Stimulated activated CD8-positive, alpha-beta memory T cell treated with anti-CD3 and anti-CD28 coated beads, Interleukin-7, amount 100 ng/mL, for 48 hours (primary cell): ENCODE measurements around the gene TXNDC16.
"Not testable (repeated sequence)": the region's sequence is repeated elsewhere in the genome, so short reads cannot be mapped to it uniquely, and the experiment has no call there.

Experiments
- DNase-seq, 2 donors: peaks; one replicate each; pipeline ENCODE4 v3.0.0-alpha.2; 2020; ENCODE audit warnings: low read depth in 1 of 2; ENCODE audit errors: extremely low read depth in 1 of 2

The TXNDC16 gene, protein sequence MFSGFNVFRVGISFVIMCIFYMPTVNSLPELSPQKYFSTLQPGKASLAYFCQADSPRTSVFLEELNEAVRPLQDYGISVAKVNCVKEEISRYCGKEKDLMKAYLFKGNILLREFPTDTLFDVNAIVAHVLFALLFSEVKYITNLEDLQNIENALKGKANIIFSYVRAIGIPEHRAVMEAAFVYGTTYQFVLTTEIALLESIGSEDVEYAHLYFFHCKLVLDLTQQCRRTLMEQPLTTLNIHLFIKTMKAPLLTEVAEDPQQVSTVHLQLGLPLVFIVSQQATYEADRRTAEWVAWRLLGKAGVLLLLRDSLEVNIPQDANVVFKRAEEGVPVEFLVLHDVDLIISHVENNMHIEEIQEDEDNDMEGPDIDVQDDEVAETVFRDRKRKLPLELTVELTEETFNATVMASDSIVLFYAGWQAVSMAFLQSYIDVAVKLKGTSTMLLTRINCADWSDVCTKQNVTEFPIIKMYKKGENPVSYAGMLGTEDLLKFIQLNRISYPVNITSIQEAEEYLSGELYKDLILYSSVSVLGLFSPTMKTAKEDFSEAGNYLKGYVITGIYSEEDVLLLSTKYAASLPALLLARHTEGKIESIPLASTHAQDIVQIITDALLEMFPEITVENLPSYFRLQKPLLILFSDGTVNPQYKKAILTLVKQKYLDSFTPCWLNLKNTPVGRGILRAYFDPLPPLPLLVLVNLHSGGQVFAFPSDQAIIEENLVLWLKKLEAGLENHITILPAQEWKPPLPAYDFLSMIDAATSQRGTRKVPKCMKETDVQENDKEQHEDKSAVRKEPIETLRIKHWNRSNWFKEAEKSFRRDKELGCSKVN

GRCh38 chr14:52552063-52552988 lies at the start of gene TXNDC16, which contains the start of gene GPR137C:
Gene TXNDC16 (minus strand): TSS chr14:52552505. CDS start chr14:52543557, 8,948 bp downstream.
Gene GPR137C (plus strand): TSS chr14:52552836. CDS start chr14:52553148, 312 bp downstream.
- DNase-seq = peak; percentile 95 to 100

DNA sequence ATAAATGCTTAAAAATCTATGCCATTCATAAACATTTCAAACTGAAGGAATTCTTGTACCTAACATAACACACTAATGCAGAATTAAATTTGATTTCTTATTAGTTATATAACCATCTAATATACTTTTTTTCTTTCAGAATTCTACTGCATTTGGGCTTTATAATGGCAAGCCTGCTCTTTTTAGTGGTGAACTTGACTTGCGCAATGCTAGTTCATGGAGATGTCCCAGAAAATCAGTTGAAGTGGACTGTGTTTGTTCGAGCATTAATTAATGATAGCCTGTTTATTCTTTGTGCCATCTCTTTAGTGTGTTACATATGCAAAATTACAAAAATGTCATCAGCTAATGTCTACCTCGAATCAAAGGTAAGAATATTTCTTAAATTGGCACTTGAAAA lies 47.7 kb upstream of the TXNDC16 start:
- DNase-seq = no peak

DNA sequence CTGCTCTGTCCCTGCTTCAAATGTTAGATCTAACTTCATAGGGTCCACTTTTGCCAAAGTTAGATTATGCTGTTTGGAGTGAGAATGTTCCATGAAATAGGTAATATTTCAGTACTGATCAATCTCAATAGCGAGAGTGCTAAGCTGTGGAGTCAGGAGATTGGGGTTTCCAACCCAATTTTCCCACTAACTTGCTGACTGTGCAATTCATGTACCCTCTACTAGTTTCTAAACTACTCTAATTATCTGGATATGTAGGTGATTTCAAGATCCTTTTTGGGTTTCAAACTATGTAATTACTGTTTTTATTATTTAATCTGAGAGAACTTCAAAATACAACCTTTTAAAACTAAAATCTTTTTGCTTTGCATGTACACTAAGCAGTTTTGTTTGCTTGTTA lies 46.3 kb upstream of the TXNDC16 start:
- DNase-seq = no peak

- DNase-seq = no peak
Measured at GRCh38 chr14:52596861-52597260, 44.6 kb upstream of the TXNDC16 start.

DNA sequence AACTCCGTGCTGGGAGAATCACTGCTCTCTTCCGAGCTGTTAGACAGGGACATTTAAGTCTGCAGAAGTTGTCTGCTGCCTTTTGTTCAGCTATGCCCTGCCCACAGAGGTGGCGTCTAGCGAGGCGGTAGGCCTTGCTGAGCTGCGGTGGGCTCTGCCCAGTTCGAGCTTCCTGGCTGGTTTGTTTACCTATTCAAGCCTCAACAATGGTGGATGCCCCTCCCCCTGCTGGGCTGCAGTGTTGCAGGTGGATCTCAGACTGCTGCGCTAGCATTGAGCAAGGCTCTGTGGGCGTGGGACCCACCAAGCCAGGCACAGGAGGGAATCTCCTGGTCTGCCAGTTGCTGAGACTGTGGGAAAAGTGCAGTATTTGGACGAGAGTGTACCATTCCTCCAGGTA lies 44.0 kb upstream of the TXNDC16 start:
- DNase-seq = no peak

- DNase-seq = no peak
Measured at GRCh38 chr14:52590318-52590717, 38.0 kb upstream of the TXNDC16 start.

GRCh38 chr14:52589646-52590045 lies 37.3 kb upstream of the TXNDC16 start:
- no peak for DNase-seq

GRCh38 chr14:52583544-52583943 lies 31.2 kb upstream of the TXNDC16 start:
- no peak for DNase-seq

DNA sequence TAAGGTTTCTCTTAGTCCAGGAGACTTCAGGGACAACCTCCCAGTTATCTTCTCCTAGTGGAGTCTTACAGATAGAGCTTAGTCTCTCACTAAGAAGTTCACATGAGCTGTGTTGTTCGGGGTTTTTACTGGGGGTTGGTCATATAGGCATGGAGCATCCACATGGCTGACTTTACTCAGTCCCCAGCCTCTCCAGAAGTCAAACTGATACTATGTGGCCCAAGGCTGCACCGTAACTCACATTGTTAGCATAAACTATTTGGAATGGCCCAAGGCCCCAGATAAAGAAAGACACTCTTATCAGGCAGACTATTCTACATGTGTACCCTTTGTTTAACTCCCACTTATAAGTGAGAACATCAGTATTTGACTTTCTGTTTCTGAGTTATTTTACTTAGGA lies 23.6 kb upstream of the TXNDC16 start:
- no peak for DNase-seq

DNA sequence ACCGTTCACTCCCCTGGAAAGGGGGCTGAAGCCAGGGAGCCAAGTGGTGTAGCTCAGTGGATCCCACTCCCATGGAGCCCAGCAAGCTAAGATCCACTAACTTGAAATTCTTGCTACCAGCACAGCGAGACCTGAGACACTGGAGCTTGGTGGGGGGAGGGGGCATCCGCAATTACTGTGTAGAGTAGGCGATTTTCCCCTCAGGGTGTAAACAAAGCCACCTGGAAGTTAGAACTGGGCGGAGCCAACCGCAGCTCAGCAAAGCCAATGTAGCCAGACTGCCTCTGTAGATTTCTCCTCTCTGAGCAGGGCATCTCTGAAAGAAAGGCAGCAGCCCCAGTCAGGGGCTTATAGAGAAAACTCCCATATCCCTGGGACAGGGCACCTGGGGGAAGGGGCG lies 16.1 kb upstream of the TXNDC16 start:
- not testable (repeated sequence) for DNase-seq

DNA sequence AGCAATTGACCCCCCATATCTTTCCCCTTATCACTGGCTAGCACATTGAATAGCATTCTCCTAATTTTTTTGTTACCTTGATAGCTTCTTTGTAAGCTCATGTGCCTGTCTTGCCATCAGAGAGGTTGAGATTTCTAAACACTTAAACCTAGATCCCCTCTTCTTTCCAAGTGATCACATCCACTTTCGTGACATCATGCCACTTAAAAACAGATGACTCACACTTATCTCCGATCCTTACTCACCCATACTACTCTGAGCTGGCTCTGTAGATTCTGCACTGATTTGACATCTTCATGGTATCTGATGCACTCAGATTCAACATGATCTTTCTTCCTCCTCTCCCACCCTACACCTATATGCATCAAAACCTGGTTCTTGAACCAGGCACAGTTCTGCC lies 10.8 kb upstream of the TXNDC16 start:
- no peak for DNase-seq

DNA sequence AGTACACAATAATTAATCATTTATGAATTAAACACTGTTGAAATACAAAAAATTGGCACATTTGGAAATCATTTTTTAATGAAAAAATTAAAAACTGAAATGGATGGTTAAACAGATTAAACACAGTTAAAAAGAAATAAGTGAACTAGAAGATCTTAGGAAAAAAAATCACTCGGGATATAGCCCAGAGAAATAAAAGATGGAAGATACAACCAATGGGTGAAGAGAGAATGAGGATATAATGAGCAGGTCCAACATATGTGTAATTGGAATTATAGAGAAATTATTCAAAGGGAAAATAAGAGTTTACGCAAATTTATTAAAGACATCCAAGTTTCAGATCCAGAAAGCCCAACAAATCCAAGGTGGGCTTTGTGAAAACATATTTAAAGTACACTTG lies 6.4 kb upstream of the TXNDC16 start:
- no peak for DNase-seq

DNA sequence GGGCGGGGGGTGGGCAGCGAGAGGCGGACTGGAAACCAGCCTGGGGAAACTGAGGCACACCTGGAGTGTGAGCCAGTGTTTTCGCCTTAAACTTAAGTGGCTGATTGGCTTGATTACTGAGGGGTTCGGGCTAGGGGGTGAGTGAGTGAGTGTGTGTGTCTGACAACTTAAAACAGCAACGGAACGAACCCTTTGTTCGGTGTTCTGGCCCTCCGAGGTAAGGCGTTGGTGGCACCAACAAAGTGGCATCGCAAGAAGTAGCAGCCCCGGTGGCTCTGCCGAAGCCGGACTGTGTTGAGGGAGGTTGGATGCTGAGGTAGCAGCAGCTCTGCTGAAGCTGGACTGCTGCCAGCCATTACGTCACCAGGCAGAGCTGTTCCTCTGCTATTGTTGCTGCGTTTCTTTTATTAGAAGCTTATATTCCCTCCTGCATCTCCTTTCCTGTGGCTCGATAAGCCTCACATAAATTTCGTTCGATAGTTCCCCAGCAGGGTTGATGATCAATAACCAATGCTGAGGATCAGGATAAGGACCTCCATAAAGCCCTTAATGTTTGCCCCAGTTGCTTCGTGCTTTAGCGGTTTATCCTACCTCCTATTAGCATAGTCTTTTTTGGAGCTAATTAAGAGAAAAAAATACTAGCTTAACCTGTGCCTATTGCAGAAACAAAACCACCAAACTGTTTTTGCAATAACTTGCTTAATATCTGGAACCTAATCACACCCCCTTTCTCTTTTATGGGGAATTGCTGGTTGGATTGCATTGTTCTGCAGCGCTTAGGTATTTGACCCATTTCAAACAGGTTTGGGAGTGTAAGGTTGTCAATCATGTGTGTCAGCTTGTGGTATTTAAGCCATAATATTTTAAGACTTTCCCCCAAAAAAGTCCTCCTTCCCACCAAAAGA lies 1.6 kb upstream of the TXNDC16 start:
- DNase-seq = peak; percentile 33 to 60

GRCh38 chr14:52553002-52553670 lies 831 bp upstream of the TXNDC16 start:
- peak; percentile 4 to 15 for DNase-seq

- no peak for DNase-seq
Measured at GRCh38 chr14:52551696-52552062, 626 bp downstream of the TXNDC16 start.

- DNase-seq = no peak
Measured at GRCh38 chr14:52551205-52551604, 1.1 kb downstream of the TXNDC16 start.

- DNase-seq = no peak
Measured at GRCh38 chr14:52550661-52551060, 1.6 kb downstream of the TXNDC16 start.

DNA sequence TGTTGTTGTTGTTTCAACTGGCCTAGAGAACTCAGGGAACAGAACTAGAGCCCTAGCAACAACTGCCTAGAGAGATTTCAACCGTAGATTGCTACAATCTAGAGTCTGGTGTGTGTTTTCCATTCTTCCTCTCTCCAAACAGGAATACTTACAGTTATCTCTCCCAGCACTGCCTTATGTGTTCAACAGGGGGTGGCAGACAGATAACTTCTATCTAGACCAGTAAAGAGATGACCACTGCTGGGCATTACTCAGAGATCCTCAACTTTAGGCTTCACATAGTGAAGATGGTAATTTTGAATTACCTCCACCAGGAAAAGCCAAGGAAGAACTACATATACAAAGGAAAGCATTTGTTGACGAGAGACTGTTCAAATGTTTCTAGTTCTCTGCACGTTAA lies 4.8 kb downstream of the TXNDC16 start:
- no peak for DNase-seq

DNA sequence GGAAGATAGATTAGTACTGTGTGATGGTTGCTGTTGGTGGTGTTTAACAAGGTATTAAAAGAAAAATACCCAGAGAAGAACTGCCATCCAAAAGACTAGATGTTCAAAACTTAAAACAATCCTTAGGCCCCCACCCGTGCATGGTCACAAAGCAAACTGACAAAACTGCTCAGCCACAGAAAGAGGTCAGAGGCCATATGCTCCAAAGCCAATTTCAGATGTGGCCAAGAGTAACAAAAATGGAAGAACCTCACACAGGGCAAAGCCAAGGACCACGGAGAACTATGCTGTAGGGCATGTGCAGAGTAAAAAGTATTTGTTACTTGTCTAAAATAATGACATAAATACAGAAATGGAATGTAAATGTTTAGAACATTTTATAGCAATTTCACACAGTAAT lies 5.3 kb downstream of the TXNDC16 start:
- no peak for DNase-seq
